IMR-90 (cell line): ENCODE measurements around the gene DAPK1.

Source experiments
- CEBPB ChIP-seq: IDR thresholded peaks from 2 replicates; pipeline ENCODE4 v1.6.1; 2012; ENCODE audit warnings: low read depth, low read length, improper control_type of control experiment
- TF ChIP-seq, protein P1 (sequence below): conservative IDR thresholded peaks from 2 replicates; pipeline ENCODE4 v1.5.1; 2012; ENCODE audit warnings: mild to moderate bottlenecking, low read depth, low read length, improper control_type of control experiment
- TF ChIP-seq, protein P2 (sequence below): fragments of 150-350 bp; IDR thresholded peaks from 2 replicates; pipeline ENCODE4 v1.6.1; 2017; ENCODE audit warnings: mild to moderate bottlenecking, antibody characterized with exemption, low read length, low read depth
- TF ChIP-seq, protein P3 (sequence below): fragments of 150-350 bp; IDR thresholded peaks from 2 replicates; pipeline ENCODE4 v1.6.1; 2016; ENCODE audit warnings: low read depth, mild to moderate bottlenecking, low read length, moderate library complexity, borderline replicate concordance

- TF ChIP-seq, protein P1, sequence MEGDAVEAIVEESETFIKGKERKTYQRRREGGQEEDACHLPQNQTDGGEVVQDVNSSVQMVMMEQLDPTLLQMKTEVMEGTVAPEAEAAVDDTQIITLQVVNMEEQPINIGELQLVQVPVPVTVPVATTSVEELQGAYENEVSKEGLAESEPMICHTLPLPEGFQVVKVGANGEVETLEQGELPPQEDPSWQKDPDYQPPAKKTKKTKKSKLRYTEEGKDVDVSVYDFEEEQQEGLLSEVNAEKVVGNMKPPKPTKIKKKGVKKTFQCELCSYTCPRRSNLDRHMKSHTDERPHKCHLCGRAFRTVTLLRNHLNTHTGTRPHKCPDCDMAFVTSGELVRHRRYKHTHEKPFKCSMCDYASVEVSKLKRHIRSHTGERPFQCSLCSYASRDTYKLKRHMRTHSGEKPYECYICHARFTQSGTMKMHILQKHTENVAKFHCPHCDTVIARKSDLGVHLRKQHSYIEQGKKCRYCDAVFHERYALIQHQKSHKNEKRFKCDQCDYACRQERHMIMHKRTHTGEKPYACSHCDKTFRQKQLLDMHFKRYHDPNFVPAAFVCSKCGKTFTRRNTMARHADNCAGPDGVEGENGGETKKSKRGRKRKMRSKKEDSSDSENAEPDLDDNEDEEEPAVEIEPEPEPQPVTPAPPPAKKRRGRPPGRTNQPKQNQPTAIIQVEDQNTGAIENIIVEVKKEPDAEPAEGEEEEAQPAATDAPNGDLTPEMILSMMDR: no peak
- TF ChIP-seq, protein P2, sequence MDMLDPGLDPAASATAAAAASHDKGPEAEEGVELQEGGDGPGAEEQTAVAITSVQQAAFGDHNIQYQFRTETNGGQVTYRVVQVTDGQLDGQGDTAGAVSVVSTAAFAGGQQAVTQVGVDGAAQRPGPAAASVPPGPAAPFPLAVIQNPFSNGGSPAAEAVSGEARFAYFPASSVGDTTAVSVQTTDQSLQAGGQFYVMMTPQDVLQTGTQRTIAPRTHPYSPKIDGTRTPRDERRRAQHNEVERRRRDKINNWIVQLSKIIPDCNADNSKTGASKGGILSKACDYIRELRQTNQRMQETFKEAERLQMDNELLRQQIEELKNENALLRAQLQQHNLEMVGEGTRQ: no peak
- TF ChIP-seq CEBPB: no peak
- TF ChIP-seq, protein P3, sequence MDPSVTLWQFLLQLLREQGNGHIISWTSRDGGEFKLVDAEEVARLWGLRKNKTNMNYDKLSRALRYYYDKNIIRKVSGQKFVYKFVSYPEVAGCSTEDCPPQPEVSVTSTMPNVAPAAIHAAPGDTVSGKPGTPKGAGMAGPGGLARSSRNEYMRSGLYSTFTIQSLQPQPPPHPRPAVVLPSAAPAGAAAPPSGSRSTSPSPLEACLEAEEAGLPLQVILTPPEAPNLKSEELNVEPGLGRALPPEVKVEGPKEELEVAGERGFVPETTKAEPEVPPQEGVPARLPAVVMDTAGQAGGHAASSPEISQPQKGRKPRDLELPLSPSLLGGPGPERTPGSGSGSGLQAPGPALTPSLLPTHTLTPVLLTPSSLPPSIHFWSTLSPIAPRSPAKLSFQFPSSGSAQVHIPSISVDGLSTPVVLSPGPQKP: no peak
Measured at GRCh38 chr9:87562062-87562461, 64.4 kb downstream of the DAPK1 start.
